Measurements from ENCODE around the gene LGALS7B.
"Not testable (repeated sequence)": the region's sequence is repeated elsewhere in the genome, so short reads cannot be mapped to it uniquely, and the experiment has no call there.

LGALS7B gene

DNA sequence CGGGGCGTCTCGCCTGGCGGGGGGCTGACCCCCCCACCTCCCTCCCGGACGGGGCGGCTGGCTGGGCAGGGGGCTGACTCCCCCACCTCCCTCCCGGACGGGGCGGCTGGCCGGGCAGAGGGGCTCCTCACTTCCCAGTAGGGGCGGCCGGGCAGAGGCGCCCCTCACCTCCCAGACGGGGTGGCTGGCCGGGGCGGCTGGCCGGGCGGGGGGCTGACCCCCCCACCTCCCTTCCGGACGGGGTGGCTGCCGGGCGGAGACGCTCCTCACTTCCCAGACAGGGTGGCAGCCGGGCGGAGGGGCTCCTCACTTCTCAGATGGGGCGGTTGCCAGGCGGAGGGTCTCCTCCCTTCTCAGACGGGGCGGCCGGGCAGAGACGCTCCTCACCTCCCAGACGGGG, 8.8 kb downstream of the LGALS7B start:
- not testable (repeated sequence) for DNase-seq

DNA sequence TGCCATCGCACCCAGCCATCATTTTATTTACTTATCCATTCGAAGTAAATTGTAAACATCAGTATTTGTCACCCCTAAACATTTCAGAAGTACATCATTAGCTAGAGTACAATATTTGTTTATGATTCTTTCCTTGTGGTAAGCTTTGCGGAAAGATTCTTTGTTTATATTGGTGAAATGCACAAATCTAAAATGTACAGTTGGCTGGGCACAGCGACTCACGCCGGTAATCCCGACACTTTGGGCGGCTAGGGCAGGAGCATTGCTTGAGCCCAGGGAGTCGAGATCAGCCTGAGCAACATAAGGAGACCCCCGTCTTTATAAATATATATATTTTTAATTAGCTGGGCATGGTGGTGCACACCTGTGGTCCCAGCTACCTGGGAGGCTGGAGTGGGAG, 10.1 kb downstream of the LGALS7B start:
- no peak for DNase-seq

DNA sequence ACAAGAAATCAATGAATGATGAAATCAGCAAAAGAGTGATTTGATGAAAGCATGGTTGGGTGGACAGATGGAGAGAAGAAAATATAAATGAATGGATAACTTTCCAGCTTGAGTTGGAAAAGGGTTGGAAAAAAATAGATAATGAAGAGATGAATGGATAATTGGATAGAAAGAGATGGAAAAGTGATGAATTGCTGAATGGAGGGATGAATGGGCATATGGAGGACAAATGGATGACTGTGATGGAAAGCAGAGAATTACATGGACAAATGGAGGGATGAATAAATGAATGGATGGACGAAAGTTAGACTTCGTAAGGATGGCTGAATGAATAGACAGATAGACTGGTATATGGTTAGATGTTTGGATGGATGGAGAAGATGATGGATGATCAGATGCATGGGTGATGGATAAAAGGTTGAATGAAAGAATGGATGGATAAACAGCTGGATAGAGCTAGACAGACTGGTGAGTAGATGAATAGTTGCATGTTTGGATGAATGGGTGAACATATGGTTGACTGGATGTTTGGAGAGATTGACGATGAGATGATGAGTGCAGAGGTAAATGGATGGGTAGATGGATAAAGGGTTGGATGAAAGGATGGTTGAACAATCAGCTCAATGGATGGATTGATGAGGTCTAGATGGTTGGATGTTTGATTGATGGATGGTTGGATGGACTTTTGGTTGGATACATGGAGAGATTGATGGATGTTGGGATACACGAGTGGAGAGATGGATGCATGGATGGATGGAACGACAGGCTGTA, 11.8 kb downstream of the LGALS7B start:
- no peak for DNase-seq

DNA sequence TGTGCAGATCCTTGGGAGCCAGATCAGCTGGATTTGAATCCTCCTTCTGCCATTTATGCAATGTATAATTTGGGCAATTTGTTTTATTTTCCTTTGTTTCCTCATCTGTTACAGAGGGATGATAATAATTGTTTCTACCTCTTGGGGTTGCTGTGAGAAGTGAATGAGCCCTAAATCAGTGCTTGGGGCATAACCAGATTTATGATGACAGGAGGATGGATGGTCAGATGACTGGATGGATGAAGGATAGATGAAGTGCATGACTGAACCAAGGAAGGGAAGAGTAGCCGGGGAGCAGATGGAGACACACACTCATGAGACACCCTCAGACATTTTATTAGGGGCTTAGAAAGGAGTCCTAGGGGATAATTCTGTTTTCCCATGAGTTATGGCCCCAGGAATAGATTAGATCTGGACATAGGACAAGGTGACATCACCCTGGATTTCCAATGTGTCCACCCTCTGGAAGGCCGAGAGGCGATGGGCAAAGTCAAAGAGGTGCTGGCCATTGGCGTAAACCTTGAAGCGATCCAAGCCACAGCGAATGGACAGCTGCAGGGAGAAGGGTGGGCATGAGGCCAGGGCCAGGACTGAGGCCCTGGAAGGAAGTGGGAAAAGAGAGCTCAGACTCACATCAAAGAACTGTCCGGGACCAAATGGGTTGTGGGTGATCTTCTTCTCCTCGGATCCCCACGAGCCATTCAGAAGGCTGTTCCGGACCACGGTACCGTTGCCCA, 12.5 kb downstream of the LGALS7B start:
- DNase-seq, result no peak

DNA sequence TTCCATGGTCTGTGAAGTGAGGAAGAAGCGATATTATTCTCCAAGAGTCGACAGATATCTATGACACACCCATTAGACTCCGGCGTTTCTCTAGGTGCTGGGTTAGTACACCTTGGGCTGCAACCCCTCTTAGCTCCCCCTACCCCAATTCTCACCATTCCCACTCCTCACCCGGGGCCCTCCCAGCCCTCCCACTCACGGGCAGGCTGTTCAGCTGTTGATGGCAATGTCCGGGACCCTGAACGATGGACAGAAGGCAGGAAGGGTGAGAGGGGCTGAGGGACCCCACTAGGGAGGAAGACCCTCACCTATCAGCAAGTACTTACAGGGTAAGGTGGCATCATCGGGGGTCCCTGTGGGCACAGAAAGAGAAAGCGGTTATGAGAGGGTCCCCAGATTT, 14.5 kb downstream of the LGALS7B start:
- DNase-seq, result no peak

DNA sequence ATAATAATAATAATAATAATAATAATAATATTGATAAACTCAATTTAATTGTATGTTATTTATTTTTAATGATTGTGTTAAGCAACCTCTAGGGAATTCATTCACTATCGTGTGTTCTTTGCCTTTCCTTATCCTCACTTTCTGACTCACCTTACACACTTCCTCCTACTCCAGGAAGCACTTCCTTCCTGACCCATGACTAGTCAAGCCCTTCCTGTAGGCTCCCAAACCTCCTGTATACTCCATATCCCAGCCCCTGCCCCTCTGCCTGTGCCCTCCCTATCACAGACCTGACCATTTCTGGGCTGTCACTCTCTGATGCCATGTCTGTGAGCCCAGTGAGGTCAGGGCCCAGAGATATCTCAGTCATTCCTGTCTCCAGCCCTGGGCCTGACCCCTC, 16.2 kb downstream of the LGALS7B start:
- no peak for DNase-seq

DNA sequence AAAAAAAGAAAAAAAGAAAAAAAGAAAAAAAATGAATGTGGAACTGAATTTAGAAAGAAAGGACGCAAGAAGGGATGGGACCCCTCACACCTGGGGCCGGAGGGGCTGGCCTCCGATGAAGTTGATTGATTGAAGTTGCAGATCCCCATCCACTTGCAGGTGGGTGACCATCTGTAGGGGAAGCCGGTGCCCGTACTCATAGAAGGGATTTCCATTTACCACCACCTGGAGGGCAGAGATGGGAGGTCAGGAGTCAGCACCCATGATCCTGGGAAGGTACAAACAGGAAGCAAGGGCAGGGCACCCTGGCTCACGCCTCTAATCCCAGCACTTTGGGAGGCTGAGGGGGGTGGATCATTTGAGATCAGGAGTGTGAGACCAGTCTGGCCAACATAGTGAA, 17.4 kb downstream of the LGALS7B start:
- no peak for DNase-seq

DNA sequence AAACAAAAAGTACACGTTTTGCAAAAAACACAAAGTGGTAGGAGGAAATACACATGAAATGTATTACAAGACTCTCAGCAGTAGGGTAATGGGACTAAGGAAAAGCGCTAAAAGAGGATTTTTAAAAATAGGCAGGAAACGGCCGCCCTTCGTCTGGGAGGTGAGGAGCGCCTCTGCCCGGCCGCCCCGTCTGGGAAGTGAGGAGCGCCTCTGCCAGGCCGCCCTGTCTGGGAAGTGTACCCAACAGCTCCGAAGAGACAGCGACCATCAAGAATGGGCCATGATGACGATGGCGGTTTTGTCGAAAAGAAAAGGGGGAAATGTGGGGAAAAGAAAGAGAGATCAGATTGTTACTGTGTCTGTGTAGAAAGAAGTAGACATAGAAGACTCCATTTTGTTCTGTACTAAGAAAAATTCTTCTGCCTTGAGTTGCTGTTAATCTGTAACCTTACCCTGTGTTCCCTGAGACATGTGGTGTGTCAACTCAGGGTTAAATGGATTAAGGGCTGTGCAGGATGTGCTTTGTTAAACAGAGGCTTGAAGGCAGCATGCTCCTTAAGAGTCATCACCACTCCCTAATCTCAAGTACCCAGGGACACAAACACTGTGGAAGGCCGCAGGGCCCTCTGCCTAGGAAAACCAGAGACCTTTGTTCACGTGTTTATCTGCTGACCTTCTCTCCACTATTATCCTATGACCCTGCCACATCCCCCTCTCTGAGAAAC, 18.5 kb downstream of the LGALS7B start:
- DNase-seq, result not testable (repeated sequence)

DNA sequence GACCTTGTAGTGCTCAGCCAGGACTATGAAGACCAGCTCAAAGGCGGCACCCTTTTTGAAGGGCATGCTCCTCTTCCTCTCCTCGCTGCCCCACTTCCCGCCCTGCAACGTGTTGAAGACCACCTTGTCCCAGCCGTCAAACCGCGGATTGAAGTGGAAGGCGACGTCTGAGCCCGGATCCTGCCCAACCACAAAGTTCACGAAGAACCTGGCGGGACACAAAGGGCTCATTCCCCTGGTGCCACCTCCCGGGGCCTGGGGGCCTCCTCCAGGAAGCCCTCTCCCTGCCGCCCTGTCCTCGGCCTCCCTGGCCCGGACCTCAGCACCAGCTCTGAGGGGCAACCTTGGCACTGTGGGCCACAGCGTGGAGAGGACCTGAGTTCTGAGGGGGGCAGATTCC, 19.7 kb downstream of the LGALS7B start:
- no peak for DNase-seq

DNA sequence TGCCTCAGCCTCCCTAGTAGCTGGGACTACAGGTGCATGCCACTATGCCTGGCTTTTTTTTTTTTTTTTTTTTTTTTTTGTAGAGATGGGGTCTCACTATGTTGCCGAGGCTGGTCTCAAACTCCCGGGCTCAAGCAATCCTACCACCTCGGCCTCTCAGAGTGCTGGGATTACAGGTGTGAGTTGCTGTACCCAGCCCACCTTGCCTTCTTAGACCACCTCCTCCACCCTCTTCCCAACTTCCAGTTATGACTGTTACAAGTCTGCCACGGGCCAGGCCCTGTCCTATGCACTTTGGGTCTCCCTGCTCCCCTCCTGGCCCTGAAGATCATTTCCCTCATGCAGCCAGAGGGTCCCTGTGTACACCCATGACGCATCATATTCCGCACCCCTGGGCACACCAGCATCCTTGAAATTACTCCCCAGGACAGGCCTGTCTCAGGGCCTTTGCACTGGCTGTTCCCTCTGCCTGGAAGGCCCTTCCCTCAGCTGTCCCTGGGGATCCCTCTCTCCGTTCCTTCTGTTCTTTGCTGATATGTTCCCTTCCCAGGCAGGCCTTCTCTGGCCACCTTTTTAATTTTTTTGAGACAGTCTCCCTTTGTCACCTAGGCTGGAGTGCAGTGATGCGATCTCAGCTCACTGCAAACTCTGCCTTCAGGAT, 20.7 kb downstream of the LGALS7B start:
- no peak for DNase-seq

DNA sequence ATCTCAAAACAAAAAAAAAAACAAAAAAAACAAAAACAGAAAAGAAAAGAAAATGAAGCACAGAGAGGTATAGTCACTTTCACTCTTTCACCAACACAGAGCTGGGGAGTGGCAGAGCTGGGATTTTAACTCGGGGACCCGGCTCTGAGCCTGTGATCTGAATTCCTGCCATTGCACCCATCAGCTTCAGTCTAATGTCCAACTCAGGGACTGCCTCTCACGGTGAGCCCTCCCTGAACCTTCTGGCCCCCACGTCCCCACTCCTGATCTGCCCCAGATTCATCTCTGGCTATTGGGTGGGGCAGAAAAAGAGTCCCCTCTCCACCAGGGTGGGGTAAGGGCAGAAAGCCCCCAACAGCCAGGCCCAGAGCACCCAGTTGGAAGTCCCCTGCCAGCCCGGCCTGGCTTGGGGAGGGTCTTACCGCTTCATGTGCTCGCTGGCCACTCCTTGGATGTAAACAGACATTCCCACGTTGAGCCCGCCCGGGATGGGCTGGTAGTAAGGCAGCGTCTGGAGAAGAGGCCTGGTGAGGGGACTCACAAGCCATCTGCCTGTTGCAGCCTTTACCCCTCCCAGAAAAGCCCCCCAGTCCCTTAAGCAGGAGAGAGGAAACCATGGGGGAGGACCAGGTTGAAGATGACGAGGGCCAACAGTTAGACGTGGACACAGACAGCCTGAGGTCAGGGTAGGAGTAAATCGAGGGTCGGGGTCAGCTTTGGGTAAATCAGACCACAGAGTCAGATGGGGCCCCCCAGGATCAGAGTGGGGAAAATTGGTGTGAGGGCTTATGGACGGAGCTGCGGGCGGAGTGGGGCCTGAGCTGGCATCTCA, 23.2 kb downstream of the LGALS7B start:
- no peak for DNase-seq

DNA sequence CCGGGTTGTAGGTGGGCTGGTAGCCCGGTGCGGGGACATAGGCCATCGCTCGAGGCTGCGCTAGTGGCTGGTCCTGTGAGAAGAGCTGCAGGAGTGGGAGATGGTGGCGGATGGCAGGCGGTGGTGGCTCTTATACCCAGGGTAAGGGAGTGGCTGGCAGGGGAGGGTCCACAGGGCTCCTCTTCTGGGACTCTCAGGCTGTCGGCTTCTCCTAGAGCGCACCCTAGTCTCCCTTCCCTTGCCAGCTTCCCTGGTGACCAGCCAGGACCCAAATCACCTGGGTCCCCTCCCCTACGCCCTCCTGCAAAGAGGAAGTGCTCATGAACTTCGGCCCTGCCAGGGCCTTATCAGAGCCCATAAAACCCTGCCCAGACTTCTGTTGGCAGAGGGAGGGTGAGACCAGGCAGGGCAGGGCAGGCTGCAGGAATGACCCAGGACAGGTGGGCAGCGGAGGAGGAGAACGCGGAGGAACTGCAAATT, 23.9 kb downstream of the LGALS7B start, which contains the start of gene LGALS4:
LGALS4 (minus strand) TSS at position 105 of the 480 bp plus-strand sequence; CDS start at position 46, 59 bp downstream.
- no peak for DNase-seq

DNA sequence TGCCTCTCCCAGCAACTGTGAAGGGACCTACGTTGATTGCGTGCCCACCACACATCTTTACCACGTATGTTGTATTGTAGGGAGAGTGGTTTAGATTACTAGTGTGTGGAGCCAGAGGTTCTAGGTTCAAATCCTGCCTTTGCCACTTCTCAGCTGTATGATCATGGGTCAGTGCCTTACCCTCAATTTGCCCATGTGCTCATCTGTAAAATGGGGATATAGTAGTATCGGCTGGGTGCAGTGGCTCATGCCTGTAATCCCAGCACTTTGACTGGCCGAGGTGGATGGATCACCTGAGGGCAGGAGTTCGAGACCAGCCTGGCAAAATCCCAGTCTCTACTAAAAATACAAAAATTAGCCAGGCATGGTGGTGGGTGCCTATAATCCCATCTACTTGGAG, 24.3 kb downstream of the LGALS7B start:
- no peak for DNase-seq

DNA sequence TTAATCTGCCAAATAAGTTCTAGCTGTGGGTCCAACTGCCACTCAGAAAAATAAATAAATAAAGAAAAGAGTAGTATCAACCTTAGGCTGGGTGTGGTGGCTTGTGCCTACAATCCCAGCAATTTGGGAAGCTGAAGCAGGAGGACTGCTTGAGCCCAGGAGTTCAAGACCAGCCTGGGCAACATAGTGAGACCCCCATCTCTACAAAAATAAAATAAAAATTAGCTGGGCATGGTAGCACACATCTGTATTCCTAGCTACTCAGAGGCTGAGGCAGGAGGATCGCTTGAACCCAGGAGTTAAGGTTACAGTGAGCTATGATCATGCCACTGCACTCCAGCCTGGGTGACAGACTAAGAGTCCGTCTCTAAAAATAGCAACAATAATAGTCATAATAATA, 24.9 kb downstream of the LGALS7B start:
- DNase-seq, result not testable (repeated sequence)

DNA sequence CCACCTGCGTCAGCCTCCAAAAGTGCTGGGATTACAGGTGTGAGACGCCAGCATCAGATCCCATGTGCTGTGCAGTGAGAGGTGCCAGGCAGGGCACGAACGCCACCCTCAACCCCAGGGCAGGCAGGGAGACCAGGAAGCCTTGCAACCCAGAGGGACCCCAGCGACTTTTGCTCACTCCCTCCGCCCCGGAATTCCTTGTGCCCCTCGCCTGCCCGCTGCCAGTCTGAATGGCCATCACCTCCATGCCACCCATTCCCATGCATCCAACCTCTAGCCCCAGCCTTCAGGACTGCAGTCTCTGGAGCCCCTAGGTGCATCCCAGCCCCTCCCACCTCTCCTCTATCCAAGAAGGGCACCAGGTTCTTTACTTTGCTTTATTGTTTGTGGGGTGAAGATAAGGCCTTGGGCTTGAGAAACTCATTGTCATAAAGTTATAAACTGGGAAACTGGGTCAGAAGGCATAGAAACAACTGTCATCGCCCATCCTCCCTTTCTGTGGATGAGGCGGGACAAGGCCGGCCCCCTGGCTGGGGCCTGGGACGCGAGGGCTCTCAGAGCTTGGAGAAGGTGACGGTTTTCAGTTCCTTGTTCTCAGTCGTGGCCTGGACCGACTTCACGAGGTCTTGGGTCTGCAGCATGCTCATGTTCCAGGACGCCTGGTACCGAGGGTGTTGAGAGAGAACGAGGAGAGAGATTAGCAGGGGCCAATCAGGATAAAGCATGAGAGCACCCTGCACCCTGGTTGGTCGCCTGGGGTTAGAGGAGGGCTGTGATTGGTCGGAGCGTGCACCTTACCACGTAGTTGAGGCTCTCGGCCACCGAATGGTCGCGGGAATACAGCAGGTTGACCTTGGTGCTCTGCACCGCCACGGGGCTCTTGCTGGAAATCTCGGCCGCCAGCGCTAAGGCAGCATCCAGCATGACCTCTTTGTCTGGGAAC, 26.3 kb downstream of the LGALS7B start:
- no peak for DNase-seq

DNA sequence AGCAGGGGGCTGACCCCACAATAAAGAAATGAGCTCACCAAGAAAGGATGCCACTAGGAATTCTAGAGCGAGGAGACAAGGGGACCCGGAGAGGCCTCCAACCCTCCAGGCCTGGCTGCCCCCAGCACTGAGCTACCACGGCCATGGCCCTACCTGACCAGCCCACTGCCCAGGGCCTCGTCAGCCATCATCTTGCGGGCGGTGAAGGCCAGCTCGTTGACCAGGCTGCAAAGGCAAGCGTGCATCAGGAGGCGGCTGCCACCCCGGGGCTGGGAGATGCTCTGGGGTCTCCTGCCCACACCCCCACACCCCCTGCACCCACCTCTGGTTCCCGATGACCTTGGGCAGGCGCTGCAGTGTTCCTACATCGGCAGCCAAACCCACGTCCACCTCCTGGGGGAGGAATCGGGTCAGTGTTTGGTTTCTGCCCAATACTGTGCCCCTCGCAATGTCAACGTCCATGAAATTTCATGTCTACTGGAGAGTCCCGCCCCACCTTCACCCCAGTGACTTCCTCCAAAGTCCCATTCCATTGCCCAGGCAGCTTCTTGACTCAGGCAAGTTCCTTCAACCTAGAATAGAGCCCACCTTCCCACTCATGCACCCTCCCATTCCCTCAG, 27.2 kb downstream of the LGALS7B start:
- no peak for DNase-seq

DNA sequence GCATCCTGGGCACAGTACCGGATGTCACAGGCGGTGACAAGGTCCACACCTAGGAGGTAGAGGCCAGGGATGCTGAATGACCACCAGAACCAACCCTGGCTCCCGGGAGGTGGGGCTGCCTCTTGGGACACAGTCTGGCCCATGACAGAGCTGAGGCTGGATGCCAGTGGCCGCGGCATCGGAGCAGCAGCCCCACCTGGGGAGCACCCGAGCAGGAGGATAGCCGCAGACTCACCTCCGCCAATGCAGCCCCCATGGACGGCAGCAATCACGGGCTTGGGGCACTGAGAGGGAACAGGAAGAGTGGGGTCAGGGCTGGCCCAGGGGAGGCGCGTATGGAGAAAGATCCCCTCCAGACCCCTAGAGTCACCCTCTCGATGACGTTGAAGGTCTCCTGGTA, 28.1 kb downstream of the LGALS7B start:
- DNase-seq, result no peak

DNA sequence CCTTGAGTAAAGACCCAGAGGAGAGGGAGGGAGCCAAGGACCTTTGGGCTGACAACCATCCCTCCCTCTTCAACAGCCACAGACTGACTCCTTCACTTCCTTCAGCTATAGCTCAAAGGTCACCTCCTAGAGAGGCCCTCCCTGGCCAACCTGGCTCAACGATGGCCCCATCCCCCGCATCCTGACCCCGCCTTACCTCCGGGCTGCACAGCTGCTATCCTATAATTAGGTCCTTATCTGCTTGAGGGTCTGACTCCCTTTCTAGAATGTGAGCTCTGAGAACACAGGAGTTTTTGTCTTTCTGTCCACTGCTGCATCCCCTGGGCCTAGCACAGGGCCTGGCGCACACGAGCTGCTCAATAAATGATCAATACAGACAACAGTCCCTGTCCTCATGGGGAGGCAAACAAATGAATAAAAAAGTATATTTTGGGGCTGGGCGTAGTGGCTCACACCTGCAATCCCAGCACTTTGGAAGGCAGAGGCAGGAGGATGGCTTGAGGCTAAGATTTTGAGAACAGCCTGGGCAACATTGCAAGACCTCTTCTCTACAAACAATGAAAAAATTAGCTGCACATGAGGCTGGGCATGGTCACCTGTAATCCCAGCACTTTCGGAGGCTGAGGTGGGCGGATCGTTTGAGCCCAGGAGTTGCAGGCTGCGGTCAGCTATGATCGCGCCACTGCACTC, 30.4 kb downstream of the LGALS7B start:
- no peak for DNase-seq

DNA sequence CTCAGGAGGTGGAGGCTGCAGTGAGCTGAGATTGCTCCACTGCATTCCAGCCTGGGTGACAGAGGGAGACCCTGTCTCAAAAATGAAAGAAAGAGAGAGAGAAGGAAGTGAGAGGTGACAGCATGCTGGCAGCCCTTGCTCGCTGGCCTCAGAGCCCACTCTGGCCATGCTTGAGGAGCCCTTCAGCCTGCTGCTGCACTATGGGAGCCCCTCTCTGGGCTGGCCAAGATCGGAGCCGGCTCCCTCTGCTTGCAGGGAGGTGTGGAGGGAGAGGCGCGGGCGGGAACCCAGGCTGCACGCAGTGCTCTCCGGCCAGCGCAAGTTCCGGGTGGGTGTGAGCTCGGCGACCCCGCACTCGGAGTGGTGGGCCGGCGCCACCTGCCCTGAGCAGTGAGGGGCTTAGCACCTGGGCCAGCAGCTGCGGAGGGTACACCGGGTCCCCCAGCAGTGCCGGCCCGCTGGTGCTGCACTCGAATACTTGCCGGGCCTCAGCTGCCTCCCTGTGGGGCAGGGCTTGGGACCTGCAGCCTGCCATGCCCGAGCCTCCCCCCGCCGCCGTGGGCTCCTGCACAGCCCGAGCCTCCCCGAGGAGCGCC, 32.3 kb downstream of the LGALS7B start:
- not testable (repeated sequence) for DNase-seq
